GM23248 (cell line): ENCODE data around the gene FAM131B.

Experiments used
- EZH2 ChIP-seq: fragments of 200-600 bp; sonication (generic); IDR thresholded peaks from 2 replicates; pipeline ENCODE4 v1.6.1; 2018; ENCODE audit warnings: antibody characterized with exemption, mild to moderate bottlenecking; ENCODE audit not compliant: insufficient read depth, poor library complexity, severe bottlenecking
- EZH2phosphoT487 ChIP-seq: fragments of 200-600 bp; sonication (generic); IDR thresholded peaks from 2 replicates; pipeline ENCODE4 v1.6.1; 2018; ENCODE audit warnings: antibody characterized with exemption, moderate library complexity, mild to moderate bottlenecking, low read depth; ENCODE audit not compliant: insufficient read depth

DNA sequence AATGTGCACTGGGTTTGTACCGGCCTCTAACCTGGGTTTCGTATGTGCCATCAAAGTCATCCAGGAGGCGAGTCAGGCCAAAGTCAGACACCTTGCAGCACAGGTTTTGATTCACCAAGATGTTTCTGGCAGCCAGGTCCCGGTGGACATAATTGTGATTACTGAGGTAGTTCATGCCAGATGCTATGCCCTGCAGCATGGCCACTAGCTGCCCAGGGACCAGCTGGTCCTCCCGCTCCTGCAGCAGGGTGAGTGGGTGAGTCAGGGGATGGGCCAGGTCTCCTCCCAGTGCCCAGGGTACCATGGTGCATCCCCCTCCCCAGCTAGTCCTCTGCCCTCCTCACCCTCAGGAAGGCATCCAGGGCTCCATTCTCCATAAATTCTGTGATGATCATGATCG, 32.3 kb upstream of the FAM131B start:
- TF ChIP-seq EZH2phosphoT487 (no peak), EZH2 (no peak)
